ENCODE measurements around the gene F3. TPM values are rescaled to one million over a fixed set of nuclear protein-coding genes. Genes with fewer than 3 reads are reported as not detected.

Gene F3
- total RNA-seq, 1 donor from 2014 or later = 152 TPM

GRCh38 chr1:94503153-94503552 is 38.4 kb downstream of the F3 start:
- H3K36me3 ChIP-seq (ENCODE audit: control insufficient read depth, insufficient read depth, low read length) = no peaks in the 10 kb centered on the region
- DNase-seq (ENCODE audit: low read depth) = no peak
- TF ChIP-seq, protein P1, sequence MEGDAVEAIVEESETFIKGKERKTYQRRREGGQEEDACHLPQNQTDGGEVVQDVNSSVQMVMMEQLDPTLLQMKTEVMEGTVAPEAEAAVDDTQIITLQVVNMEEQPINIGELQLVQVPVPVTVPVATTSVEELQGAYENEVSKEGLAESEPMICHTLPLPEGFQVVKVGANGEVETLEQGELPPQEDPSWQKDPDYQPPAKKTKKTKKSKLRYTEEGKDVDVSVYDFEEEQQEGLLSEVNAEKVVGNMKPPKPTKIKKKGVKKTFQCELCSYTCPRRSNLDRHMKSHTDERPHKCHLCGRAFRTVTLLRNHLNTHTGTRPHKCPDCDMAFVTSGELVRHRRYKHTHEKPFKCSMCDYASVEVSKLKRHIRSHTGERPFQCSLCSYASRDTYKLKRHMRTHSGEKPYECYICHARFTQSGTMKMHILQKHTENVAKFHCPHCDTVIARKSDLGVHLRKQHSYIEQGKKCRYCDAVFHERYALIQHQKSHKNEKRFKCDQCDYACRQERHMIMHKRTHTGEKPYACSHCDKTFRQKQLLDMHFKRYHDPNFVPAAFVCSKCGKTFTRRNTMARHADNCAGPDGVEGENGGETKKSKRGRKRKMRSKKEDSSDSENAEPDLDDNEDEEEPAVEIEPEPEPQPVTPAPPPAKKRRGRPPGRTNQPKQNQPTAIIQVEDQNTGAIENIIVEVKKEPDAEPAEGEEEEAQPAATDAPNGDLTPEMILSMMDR (IDR thresholded peaks at IDR 0.05; ENCODE audit: insufficient read depth, low read length, poor library complexity, severe bottlenecking) = no peak
- H3K4me3 ChIP-seq (ENCODE audit: low read depth, low read length) = no peak overlapping the region
- H3K27me3 ChIP-seq (ENCODE audit: control insufficient read depth, insufficient read depth, low read length) = no peaks in the 10 kb centered on the region

GRCh38 chr1:94501935-94502334 is 39.6 kb downstream of the F3 start:
- Histone ChIP-seq H3K4me3 (ENCODE audit: low read depth, low read length) (no peak overlapping the region), H3K27me3 (ENCODE audit: control insufficient read depth, insufficient read depth, low read length) (no peaks in the 10 kb centered on the region), H3K36me3 (ENCODE audit: control insufficient read depth, insufficient read depth, low read length) (no peaks in the 10 kb centered on the region)
- TF ChIP-seq, protein P1 (IDR thresholded peaks at IDR 0.05; ENCODE audit: insufficient read depth, low read length, poor library complexity, severe bottlenecking) = no peak
- DNase-seq (ENCODE audit: low read depth) = no peak

GRCh38 chr1:94501426-94501825 is 40.1 kb downstream of the F3 start:
- Histone ChIP-seq H3K27me3 (ENCODE audit: control insufficient read depth, insufficient read depth, low read length) (no peaks in the 10 kb centered on the region), H3K4me3 (ENCODE audit: low read depth, low read length) (no peak overlapping the region), H3K36me3 (ENCODE audit: control insufficient read depth, insufficient read depth, low read length) (no peaks in the 10 kb centered on the region)
- TF ChIP-seq, protein P1 (IDR thresholded peaks at IDR 0.05; ENCODE audit: insufficient read depth, low read length, poor library complexity, severe bottlenecking) = no peak
- no peak for DNase-seq (ENCODE audit: low read depth)

DNA sequence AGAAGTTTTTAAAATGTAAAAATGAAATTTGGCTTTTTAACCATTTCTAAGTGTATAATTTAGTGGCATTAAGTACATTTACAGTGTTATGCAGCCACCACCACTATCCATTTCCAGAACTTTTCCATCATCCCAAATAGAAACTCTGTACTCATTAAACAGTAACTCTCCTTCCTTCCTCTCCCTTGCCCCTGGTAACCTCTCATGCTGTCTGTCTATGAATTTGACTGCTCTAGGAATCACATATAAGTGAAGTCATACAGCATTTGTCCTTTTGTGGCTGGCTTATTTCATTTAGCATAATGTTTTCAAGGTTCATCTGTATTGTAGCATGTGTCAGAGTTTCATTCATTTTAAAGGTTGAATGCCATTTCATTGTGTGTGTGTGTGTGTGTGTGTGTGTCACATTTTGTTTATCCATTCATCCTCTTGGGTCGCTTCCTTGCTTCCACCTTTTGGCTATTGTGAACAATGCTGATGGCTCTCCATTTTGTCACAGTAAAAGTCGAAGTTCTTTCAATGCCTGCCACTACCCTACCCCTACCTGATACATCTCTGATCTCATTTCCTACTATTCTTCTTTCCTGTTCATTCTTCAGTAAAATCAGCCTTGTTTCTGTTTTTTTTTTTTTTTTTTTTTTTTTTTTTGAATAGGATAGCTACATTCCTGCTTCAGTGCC is 45.3 kb downstream of the F3 start:
- no peak for DNase-seq (ENCODE audit: low read depth)
- TF ChIP-seq, protein P1 (IDR thresholded peaks at IDR 0.05; ENCODE audit: insufficient read depth, low read length, poor library complexity, severe bottlenecking) = no peak
- H3K4me3 ChIP-seq (ENCODE audit: low read depth, low read length) = no peak overlapping the region
- no peaks in the 10 kb centered on the region for H3K36me3 ChIP-seq (ENCODE audit: control insufficient read depth, insufficient read depth, low read length)
- H3K27me3 ChIP-seq (ENCODE audit: control insufficient read depth, insufficient read depth, low read length) = no peaks in the 10 kb centered on the region

GRCh38 chr1:94490556-94490955 is 51.0 kb downstream of the F3 start:
- H3K4me3 ChIP-seq (ENCODE audit: low read depth, low read length) = no peak overlapping the region
- TF ChIP-seq, protein P1 (IDR thresholded peaks at IDR 0.05; ENCODE audit: insufficient read depth, low read length, poor library complexity, severe bottlenecking) = no peak
- no peaks in the 10 kb centered on the region for H3K27me3 ChIP-seq (ENCODE audit: control insufficient read depth, insufficient read depth, low read length)
- H3K36me3 ChIP-seq (ENCODE audit: control insufficient read depth, insufficient read depth, low read length) = no peaks in the 10 kb centered on the region
- DNase-seq (ENCODE audit: low read depth) = no peak

GRCh38 chr1:94486990-94487389 is 54.6 kb downstream of the F3 start:
- no peak for DNase-seq (ENCODE audit: low read depth)
- Histone ChIP-seq H3K36me3 (ENCODE audit: control insufficient read depth, insufficient read depth, low read length) (no peaks in the 10 kb centered on the region), H3K4me3 (ENCODE audit: low read depth, low read length) (no peak overlapping the region), H3K27me3 (ENCODE audit: control insufficient read depth, insufficient read depth, low read length) (no peaks in the 10 kb centered on the region)
- TF ChIP-seq, protein P1 (IDR thresholded peaks at IDR 0.05; ENCODE audit: insufficient read depth, low read length, poor library complexity, severe bottlenecking) = no peak

Measured in kidney epithelial cell (primary cell).